Measurements from ENCODE around the gene EPS8.

DNA sequence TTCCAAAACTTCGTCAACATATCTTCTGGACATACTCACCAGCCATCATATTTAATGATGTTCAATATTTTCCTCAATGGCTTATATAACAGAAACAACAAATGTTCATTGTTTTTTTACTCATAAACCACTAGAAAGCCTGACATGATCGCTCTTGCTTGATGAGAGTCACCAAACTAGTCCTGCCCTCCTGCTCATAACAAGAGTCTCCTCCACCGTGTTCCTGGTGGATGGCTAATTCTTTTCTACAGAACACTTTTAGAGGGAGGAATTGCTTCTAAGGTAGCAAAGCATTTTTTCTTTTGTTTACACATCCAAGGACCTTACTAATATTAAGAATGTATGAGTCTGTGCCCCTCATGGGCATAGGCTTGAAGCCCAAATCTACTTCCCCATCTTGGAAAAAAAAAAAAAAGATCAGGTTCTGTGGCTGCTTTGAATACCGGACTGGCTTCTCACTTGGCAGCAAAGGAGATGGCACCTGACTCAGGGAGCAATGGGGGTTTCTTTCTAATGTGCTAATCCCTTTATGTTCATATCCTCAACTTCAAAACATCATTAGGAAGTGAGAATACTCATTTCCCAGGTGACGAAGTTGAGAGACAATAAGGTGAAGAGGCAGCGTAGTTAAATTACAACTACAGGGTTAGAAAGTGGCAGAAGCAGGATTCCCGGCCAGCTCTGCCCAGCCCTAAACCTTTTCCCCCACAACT is 188.8 kb downstream of the EPS8 start:
- TF ChIP-seq, protein P1, sequence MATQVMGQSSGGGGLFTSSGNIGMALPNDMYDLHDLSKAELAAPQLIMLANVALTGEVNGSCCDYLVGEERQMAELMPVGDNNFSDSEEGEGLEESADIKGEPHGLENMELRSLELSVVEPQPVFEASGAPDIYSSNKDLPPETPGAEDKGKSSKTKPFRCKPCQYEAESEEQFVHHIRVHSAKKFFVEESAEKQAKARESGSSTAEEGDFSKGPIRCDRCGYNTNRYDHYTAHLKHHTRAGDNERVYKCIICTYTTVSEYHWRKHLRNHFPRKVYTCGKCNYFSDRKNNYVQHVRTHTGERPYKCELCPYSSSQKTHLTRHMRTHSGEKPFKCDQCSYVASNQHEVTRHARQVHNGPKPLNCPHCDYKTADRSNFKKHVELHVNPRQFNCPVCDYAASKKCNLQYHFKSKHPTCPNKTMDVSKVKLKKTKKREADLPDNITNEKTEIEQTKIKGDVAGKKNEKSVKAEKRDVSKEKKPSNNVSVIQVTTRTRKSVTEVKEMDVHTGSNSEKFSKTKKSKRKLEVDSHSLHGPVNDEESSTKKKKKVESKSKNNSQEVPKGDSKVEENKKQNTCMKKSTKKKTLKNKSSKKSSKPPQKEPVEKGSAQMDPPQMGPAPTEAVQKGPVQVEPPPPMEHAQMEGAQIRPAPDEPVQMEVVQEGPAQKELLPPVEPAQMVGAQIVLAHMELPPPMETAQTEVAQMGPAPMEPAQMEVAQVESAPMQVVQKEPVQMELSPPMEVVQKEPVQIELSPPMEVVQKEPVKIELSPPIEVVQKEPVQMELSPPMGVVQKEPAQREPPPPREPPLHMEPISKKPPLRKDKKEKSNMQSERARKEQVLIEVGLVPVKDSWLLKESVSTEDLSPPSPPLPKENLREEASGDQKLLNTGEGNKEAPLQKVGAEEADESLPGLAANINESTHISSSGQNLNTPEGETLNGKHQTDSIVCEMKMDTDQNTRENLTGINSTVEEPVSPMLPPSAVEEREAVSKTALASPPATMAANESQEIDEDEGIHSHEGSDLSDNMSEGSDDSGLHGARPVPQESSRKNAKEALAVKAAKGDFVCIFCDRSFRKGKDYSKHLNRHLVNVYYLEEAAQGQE (IDR thresholded peaks at IDR 0.05; ENCODE audit: insufficient read depth in 1 of 2, low read depth in 2 of 2, low read length in 1 of 2): no peak
- TF ChIP-seq CTCF (IDR thresholded peaks at IDR 0.05): no peak
- TF ChIP-seq SIN3A (IDR thresholded peaks at IDR 0.05; ENCODE audit: borderline replicate concordance, insufficient read depth, low read depth, low read length): no peak
- no peak for TF ChIP-seq POLR2AphosphoS5 (IDR thresholded peaks at IDR 0.05; ENCODE audit: low read depth, low read length)
